ENCODE measurements around the gene ITIH3.

The ITIH3 gene

GRCh38 chr3:52827866-52828376, 33.3 kb downstream of the ITIH3 start:
- no peak for DNase-seq

DNA sequence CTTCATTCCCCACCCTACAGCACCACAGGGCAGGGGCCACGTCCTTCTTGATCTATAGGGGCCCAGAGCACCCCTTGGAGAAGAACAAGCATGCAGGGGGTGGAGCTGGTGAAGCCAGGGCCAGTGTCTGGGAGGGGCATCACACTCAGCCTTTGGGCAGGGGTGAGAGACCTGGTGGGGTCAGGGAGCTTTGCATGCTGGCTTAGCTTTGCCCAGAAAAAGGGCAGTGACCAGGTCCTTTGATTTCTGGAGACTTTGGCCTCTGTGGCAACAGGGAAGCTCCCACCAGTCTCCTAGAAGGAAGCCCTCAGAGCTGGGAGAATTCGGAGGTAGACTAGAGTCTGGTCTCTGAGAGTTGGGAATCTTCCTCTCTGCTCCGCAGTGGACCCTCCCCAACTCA, 34.9 kb downstream of the ITIH3 start:
- no peak for DNase-seq

GRCh38 chr3:52829906-52830463, 35.4 kb downstream of the ITIH3 start:
- DNase-seq = no peak

- no peak for DNase-seq
Measured at GRCh38 chr3:52830535-52831258, 36.1 kb downstream of the ITIH3 start, which contains the start of gene ITIH4. TSS of gene ITIH4 (minus strand) at chr3:52830672. CDS start at chr3:52830642, 30 bp downstream.

DNA sequence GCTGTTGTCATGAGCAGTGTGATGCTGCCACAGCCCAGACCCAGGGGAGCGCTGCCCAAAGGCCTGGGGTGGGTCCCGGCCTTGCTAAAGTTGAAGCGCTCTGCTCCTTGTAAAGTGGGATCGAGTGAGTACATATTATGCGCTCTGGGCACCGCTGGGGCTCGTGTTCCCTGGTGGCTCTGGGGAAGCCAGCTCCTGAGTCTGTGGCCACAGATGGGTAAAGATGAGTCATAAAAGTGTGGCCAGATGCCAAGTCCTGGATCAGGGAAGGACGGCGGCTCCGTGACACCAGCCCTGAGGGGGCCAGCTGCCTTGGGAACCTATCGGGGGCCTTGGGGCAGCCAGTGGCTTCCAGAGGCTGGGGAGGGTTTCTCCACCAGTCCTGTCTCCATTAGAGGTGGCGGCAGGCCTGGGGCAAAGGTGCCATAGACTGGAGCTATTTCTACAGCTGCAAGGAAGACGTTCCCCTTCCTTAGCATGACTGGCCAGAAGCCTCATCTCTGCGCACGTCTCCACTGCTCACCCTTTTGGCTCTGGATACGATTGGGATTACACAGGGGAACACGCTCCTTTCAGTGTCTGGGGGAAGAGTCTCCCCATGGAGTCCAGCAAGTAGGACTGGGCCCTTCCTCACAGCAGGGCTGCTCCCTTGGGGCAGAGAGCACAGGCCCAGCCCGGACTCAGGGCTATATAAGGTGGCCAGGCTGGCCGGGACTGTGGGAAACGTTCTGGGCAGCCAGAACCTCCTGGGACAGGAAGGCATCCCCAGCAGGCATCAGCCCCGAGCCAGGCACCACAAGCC, 37.1 kb downstream of the ITIH3 start:
- no peak for DNase-seq

GRCh38 chr3:52833202-52833601, 38.6 kb downstream of the ITIH3 start:
- no peak for DNase-seq

DNA sequence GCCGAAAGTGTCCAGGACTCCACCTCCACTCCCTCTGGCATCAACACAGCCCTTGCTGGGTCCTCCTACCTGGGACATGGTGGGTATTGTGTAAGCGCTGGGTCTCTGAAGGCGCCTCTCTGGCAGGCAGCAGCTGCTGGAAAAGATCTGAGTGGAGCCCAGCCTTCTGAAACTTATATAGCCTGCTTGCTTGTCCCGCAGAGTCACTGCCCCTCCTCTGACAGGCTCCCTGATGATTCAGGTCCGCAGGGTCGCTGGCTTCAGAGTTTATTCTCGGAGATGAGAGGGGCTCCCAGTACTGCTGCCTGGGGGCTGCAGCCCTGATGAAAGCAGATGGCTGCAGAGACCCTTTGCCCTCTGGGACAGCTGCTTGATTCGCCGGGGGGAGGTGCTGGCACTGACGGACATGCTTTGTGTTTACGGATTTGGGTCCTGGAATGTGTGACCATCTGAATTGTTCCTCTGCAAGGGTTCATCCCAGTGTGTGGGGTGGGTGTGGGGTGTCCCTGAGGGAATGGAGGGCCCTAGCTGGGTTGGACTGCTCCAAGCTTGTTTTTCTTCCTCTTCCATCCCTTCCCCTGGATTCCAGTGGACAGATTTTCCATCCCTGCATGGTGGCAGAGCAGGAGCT, 40.4 kb downstream of the ITIH3 start, which contains the start of gene MUSTN1:
Gene MUSTN1 (minus strand): TSS at position 149 of the 631 bp plus-strand sequence. CDS start 71 bp downstream, at position 78.
- DNase-seq = no peak

- no peak for DNase-seq
Measured at GRCh38 chr3:52835766-52836470, 41.3 kb downstream of the ITIH3 start.

DNA sequence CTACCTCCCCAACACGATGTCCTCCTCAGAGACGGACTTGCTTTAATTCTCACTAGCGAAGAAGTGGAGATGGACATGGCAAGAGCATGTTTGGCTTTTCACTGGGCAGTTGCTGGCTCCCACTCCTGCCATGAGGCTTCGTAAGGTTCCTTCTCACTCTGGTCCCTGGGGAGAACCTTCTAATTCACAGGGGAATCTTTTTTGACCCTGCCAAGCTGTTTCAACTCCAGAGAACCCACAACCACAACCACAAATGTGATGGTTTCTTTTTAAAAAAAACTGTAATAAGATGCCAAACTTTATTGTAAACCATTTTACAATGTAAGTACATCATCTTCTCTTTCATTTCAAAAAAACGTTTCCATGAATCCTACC, 41.9 kb downstream of the ITIH3 start:
- no peak for DNase-seq

- no peak for DNase-seq
Measured at GRCh38 chr3:52836986-52837385, 42.4 kb downstream of the ITIH3 start.

- no peak for DNase-seq
Measured at GRCh38 chr3:52838561-52839267, 44.1 kb downstream of the ITIH3 start.

DNA sequence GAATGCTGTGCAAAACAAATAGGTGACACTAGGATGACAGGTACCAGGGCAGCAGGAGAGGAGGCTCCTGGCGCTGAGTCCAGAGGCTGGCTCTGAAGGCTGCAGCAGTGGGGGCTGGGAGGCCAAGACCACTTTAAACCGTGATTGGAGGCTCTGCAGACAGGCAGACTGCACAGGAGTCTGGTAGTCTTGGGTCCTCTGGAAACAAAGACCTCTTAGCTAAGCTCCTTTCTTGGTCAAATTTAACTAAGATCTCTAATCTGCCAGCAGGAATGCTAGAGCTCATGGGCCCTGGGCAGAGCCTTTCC, 44.6 kb downstream of the ITIH3 start:
- no peak for DNase-seq

DNA sequence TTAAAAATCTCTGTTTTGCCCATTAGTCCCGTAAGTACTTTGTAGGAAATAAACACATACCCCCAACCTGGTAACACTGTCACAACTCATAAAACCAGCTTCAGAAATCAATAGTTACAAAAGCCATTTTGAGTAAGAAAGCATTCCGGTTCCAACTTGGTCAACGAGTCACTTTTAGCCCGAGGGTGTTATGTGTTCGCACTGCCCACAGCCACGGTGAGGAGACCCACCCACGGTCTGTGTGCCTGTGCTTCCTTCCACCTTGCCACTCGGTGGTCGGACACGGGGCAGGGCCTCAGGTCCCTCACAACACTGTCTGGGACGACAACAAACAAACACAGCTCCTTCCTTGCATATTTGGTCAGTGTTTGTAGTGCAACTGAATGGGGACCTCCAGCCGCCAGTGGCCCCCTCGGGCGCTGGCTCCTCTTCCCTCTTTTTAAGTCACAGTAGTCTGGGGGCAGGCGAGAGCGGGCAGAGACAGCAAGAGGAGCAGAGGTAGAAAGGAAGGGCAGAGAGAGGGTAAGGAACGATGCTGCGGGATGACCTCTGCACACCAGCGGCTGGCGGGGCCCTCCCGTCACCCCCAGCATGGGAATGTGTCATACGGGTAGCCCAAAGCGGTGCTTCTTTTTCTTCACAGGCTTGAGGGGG, 45.4 kb downstream of the ITIH3 start:
- no peak for DNase-seq

DNA sequence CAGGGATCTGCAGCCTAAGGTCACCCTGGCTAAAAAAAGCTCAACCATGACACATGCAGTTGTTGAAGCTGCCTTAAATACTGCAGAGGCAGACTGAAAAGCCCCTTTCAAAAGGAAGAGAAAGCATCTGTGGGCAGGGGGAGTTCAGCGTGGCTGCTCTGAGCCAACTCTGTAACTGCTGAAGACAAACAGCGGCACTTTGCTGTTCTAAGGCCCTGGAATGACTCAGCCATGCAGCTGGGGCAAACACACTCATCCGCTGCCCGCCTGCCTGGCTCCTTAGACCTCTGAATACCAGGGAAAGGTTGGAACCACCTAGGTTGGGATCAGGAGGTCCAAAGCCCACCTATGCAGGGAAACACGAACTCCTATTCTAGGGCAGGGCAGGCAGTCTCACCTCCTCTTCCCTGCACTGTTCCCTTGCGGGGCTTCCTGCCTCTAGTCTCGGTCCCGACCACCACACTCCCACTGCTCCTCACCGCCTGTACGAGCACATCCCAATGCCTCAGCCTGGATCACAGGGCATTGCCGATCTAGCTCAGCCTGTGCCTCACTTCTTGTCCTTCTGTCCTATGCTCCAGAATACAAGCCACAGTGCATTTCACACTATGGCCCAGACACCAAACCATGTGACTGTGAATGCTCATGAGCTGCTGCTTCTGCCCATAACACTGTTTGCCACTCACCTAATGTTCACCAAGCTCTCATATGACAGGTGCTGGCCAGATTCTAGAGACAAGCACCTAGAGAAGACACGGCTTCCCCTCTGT, 46.8 kb downstream of the ITIH3 start:
- no peak for DNase-seq

DNA sequence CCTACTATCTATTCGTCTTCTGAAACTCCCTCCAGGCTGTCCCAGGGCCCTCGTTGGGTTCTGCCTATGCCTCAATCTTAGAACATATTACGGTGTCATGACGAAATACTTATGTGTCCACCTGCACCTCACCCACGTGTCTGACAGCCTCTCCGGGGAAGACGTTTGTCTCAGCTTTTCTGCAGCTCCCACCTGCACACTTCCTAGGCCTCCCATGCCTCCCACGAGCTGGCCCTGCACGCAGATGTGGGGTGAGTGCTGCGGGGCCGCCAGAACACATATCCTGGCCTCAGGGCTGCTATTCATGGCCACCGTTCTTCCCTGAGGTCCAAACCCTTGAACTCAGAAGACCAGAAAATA, 47.4 kb downstream of the ITIH3 start:
- no peak for DNase-seq

DNA sequence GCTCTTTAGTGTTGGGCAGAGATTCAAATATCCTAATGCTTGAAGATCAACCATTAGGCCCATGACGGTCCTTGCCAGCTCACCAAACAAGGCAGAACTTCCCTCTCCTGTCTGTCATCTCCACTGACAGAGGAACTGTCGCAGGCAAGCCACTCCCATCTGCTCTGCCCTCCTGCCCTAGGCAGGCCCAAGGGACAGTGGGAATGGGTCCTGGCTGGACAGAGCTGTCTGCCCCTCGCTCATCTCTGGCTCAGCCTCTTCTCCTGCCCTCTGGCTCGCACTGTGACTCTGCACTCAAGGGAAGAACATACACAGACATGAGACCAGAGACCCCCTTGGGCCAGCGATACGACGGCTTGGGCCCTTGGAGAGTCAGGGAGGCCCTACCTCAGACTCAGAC, 47.8 kb downstream of the ITIH3 start:
- no peak for DNase-seq

GRCh38 chr3:52843108-52843865, 48.7 kb downstream of the ITIH3 start:
- DNase-seq = no peak

GRCh38 chr3:52843881-52844280, 49.3 kb downstream of the ITIH3 start:
- no peak for DNase-seq

DNA sequence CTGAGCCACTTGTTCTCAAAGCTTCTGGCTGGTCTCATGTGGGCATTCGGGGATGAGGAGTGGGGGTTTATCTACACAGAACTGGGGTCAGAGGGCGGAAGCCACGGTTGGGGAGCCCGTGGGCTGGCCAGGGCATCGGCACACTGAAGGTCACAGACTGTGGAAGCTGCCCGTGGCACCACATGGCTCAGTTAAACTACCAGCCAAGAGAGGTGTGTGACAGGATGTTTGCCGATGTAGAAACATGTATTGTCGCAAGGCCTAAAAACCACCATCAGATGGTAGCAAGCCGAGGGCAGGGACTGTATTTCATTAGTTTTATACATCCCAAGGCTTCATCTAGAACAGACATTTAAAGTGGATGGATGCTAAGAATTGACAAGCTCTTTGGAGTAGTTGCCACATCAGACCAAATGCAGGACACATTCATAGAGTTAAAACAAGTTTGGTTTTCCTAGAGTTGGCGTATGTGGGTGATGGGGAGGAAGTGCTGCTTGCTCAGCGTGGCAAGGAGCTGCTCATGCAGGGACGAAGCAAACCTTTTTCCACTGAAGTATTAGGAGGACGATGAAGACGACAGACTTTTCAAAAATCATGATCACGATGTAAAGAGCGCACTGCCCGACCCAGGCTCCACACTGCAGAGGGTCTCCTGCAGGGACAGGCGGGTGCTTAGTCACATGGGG, 49.8 kb downstream of the ITIH3 start:
- DNase-seq = no peak

All from NCI-H1092 (cell line).